ENCODE results near the gene CREB3L2.
"Not testable (repeated sequence)": the region's sequence is repeated elsewhere in the genome, so short reads cannot be mapped to it uniquely, and the experiment has no call there.

Gene CREB3L2

DNA sequence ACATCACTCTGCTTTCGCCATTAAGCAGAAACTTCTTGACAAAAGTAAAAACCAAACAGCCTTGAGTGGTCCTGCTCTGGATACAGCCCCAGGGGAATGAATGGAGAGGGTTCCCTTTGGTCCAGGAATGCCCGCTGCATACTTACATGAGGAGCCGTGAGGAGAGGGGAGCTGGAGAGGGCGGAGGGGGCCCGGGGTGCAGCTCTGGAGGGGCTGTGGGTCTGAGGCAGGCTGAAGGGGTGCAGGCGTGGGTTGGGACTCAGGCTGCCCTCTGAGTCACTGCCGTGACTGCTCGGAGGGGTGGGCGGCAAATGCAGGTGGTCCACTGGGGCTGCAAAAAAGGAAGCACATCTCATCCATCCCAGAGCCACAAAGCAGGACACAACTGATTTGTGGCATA lies 93.8 kb downstream of the CREB3L2 start:
- no peak for DNase-seq

DNA sequence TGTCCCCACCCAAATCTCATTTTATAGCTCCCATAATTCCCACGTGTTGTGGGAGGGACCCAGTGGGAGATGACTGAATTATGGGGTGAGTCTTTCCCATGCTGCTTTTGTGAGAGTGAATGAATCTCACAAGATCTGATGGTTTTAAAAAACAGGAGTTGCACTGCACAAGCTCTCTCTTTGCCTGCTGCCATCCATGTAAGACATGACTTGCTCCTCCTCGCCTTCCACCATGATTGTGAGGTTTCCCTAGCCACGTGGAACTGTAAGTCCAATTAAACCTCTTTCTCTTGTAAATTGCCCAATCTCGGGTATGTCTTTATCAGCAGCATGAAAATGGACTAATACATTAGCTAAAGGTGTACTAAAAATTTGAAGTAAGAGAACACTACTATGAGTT lies 95.2 kb downstream of the CREB3L2 start:
- DNase-seq, result not testable (repeated sequence)

DNA sequence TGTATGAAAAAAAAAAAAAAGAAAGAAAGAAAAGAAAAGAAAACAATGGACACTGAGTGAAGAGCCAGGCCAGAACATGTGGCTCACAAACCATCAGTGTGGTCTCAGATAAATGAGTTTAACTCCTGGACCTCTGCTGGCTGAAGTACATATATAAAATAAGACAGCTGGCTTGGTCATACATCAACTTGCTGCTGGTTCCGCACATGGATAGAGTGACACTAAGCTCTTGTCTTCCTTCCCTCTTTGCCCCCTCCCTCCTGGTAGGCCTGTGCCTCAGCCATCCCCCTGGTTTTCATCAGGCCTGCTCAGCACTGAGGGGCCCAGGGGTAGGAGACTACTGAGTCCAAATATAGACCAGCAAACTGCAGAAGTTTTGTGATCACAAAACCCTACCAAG lies 97.1 kb downstream of the CREB3L2 start:
- DNase-seq, result no peak

DNA sequence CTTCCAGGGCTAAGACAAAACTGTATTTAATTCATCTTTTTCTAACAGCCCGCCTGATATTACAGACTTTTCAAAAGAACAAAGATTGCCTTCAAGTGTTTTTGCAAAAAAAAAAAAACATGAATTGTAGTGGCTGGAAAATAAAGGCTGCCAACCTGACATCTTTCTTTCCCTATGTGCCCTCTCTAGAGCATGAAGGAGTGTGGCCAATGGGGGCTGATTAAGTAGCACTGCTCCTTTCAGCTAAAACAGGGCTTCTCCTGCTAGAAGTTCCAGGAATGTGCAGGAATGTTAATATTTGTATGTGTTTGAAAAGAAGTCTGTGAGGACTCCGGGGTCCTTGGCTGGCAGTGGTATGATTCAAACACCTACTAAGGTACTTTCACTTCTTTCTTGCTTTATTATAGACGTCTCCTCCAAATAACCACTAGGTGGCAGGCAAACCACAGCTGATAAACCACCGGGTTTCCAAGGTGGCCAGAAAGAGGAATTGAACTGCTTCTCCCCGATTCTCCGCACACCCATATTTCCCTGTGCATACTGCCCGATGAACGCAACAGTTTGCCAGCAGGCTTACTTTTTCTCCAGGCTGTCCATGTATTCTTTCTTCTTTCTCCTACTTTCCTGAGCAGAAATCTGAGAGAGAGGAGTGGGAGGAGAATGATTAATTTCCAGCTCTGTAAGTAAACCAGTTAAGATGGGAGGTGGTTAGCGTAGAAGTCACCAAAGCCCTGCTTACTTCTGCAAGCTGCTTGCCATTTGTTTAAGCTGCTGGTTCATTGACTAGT lies 98.3 kb downstream of the CREB3L2 start:
- DNase-seq, result peak in 49 of 56 donors; percentile 8 to 81 (median 51)

DNA sequence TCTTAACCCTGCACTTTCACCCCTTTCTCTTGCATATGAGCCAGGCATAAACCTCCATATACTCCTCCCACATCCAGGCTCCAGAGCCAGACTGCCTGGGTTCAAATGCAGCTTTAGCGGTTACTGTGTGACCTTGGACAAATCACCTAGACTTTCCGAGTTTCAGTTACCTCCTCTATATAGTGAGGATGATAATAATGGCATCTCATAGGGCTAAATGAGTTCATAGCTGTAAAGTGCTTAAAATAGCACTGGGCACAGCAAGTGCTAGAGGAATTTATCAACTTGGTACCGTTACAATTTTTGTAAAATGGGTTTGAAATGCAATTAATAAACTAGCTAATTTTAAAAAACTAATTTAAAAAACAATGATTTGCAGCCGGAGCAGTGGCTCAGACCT lies 101.7 kb downstream of the CREB3L2 start:
- no peak for DNase-seq

DNA sequence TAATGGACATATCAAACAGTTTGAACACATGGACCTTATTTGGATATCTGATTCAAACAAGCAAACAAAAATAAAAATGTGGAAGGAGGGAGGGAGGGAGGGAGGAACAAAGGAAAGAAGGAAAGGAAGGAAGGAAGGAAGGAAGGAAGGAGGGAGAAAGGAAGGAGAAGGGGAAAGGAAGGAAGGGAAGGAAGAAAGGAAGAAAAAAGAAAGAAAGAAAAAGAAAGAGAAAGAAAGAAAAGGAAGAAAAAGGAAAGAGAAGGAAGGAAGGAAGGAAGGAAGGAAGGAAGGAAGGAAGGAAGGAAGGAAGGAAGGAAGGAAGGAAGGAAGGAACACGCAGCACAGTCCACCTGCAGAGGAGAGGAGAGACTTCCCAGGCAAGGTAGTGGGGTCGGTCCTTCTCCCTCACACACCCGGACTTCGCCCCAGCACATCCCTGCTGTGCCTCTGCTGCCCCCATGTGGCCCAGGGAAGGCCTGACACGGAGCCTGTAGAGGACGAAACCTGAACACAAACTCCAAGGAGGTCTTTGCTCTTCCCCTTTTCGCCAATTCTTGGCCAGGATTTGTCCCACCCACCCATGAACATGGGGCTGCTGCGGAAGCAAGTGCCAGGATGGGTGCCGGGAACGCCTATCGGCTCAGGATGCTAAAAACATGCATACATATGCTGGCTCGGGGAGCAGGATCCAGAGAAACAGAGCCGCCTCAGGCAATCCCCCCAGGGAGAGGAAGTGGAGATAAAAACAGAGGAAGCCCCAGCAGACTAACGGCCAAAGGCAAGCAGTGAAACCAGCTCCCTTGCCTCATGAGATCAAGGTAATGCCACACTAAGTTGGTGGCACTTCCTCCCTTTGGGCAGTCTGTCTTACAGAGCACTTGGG lies 102.8 kb downstream of the CREB3L2 start:
- peak in 53 of 56 donors; percentile 17 to 91 (median 57) for DNase-seq

DNA sequence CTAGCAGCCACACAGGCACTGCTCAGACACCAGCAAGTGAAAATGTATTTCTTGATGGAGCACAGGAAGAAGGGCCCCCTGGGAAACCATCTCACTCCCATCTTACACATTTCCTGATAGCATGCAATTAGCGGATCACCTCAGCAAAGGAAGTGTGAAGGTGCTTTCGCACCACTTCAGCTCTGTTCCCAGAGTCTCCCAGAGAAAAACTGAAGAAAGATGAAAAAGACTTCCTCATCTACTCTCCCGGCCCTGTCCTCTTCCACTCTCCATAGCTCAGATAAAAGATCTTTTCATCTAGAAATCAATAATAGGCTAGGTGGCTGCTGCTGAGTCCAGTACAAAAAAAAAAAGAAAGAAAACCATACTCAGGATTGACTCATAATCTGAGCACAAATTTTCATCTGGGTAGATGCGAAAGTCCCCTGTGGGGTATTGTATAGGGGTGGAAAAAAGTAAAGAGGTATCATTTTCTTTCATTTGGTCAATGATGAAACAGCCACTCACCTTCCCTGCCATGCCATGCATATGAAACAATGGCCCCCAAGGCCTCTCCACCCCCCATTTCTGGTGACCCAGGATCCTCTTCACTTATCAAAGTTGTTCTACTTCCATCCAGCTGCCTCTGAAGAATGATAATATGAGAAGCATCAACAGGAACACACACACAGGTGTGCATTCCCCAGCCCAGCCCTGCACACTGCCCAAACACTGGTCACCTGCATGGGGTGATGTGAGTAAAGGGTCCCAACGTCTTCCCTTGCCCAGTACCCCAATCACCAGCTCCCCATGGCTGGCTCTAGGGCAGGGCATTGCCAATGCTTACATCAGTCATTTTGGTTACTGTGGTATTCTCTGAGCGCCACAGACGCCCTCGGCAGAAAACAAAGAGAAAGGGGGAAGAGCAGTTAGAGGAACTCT lies 106.3 kb downstream of the CREB3L2 start:
- no peak for DNase-seq

DNA sequence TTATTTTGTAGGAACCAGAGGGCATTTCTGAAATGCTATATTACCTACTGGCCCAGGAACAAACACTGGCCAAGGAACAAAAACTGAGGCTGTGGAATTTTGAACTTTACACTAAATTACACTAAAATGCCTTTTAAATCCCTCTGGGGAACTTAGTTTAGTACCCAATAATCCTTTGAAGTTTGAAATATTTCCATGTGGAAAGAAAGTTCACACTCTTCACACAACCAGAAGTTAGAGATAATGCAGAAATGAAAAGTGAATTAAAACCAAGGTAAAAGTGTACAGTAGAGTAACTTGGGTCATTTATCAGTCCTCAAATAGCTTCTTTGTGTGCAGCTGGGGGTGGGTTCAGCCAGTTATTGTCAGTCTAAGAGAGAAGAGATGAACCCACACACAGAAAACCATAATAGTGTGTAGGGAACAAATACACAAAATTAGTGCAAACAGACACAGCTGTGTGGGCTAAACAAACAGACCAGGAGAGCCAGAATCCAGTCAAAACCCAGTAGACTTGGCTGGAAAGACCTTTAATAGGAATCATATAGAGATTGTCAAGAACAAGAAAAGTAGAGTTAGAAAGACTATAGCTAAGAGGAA lies 108.6 kb downstream of the CREB3L2 start:
- DNase-seq, result no peak

DNA sequence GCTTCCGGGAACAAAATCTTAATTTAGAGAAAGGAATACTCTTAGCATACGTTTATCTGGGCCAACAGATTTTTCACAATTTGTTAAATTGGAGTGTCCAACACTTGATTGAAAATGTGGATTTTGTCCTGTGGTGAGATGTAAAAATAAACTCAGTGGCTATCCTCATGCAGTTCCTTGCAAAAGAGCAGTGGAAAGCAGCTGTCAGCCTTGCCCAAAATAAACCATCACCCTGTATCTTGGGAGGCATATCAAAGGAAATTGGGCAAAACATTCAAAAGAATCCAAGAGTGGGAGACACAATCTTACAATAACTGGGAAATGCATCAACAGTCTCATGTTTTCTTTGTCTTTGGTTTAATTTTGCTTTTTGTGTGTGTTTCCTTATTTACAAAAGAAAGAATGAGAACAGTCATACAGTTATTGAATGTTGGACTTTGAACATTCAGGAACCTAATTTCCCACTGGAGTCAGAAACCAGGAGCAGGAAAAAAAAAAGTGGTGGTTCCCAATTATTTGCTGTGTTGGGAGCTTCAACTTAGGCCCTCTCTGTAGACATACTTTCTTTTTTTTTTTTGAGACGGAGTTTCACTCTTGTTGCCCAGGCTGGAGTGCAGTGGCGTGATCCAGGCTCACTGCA lies 110.8 kb downstream of the CREB3L2 start:
- DNase-seq, result no peak

DNA sequence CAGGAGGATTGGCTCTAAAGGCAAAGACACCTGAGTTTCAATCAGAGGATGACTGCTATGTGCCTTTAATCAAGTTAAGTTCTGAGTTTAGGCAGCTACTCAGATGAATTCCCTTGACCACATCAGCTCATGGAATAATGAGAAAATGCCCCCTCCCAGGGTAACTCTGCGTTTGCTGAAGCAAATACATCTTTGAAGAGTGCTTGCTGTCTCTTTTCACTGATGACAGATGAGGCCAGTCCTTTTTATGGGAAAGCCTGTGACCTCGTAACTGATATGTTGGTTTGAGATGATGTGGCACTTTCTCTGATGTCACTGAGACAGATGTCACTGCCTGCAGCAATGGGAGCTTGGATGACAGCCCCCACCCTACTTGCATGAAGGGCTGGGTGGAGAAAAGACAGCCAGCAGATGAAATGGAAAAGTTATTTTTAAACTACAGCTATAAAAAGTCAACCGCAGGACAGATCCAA lies 111.4 kb downstream of the CREB3L2 start:
- DNase-seq, result no peak

DNA sequence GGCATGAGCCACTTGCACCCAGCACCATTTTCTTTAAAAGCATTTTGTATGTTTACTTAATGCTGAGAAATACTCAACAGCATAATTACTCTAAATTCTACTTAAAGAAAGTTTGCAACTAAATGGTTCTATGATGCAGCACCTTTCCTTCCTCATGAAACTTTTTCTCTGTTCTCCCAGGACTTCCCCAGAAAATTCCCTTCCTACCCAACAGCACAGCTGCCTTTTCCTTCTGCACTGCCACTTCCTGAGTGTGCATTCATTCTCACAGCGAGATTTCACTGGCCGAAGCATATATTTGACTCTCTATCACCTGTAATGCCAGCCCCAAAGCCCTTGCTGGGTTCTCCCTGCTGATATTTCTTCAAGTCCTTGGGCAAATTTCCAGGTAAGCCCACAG lies 113.6 kb downstream of the CREB3L2 start:
- no peak for DNase-seq

DNA sequence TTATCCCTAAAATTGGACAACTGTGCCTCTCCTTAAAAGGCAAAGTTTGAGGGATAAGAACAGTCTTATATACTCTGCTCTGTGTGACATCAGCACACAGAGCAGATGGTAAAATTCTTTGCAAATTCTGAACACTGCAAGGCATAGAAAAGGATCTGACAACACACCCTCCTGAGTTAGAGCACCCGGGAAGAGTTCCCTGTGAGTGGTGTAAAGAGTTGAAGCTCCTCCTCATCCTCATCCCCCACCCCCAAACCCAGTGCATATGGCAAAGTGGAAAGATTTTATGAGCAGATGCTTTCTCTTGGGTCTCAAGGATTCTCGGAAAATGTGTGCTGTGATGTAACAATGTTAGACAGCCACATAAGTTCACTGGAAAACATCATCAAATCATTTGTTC lies 115.1 kb downstream of the CREB3L2 start:
- no peak for DNase-seq

DNA sequence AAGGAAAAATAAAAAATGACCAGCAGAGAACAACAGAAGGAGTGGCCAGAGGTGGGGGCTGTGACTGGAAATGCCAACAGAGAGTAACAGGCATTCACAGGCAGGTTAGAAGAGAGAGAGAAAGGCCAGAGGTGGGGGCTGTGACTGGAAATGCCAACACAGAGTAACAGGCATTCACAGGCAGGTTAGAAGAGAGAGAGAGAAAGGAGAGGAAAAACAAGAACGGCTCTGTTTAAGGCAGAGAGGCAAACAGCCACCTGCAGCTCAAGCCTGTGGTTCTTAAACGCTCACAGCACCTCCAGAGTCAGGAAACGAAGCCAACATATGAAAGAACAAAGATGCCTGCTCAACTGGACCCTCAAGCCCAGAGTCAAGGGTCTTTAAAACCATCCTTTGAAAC lies 115.6 kb downstream of the CREB3L2 start:
- no peak for DNase-seq

DNA sequence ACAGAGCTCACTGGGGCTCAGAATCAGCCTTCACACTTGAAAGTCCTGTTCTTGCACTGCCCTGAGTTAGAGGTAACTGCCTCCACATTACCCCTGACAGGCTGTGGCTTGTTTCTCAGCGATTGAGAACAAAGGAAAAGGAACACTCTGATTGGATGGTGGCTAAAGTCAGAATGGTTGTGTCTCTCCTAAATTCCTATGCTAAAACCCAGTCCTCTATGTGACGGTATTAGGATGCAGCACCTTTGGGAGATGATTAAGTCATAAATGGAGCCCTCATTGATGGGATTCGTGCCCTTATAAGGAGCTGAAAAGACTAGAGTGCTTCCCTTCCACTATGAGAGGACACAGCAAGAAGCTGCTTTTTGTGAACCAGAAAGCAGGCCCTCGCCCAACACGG lies 116.2 kb downstream of the CREB3L2 start:
- DNase-seq, result no peak

DNA sequence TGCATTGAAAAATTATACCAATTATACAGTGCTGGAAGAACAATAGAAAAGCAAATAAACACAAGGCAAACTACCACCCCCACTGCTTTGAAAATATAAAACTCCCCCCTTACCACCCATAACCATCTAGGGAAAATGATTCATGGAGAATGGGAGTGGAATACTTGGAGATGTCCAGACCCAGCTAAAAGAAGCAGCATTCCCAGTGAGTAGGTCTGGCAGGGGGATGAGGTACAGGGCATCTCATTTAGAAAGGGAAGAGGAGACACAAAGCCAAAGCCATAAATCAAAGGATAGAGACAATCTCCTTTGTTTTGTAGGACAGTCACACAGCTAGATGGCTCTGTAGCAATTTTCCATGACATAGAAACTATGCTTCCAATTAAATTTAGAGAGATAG lies 119.1 kb downstream of the CREB3L2 start:
- no peak for DNase-seq

DNA sequence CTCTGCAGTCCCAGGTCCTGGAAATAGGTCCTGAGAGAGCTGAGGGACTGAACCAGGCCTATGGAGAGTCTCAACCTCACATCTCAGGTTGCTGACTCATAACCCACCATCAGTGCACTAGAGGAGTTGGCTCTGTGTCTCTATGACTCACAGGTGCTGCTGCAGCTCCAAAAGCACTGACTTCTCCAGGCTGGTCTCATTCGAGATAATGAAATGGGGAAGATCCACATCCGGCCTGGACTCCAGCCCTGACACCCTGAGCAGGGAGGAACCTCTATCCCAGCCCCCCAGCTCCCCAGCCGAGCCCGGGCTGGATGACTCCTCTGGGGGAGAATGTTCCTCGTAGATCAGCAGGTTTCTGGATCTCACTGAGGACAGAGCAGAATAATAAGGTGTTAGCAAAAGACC lies 119.6 kb downstream of the CREB3L2 start:
- no peak for DNase-seq

DNA sequence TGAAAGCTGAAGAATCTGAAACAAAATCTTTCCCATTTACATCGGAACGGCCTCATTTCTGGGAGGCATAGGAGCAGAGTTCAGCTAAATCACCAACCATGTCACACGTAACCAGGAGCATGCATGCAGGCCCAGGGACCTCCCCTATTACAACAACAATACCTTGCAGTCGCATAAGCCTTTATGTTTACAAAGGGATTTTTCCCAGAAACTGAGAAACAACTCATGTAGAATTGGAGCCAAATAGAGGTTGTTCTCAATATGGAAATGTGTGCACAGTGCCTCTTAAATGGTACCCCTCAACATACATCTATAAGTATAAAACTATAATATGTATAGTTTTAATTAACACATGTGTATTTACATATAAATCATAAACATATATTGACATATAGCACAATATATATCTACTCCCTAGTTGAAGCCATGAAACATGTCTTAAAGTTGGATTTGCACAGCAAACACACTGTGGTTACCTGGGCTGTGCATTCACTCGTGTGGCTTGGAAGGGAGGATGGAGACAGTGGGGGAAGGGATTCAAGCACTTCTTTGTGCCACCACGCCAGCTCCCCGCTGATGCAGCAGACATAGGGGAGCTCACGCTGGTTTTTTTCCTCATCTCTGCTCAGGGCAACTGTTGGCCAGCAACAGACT lies 120.2 kb downstream of the CREB3L2 start:
- DNase-seq, result no peak

DNA sequence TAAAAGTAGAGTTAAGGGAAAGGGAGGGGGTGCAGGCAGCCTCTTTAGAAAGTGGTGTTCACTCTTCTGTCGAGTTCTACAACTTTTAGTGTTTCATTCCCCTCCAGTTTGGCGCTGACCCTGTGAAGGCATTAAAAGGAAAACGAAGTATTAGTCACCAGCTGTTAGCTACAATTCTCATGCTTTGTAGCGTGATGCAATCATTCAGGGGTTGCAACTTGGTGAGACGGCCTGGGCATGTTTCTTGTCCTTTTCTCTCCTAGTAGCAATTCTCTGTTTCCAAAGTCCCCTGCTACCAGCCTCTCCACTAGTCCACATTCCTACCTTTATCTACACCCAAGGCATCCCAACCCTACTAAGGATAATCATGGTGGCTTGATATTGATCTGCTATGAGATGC lies 121.5 kb downstream of the CREB3L2 start:
- no peak for DNase-seq

DNA sequence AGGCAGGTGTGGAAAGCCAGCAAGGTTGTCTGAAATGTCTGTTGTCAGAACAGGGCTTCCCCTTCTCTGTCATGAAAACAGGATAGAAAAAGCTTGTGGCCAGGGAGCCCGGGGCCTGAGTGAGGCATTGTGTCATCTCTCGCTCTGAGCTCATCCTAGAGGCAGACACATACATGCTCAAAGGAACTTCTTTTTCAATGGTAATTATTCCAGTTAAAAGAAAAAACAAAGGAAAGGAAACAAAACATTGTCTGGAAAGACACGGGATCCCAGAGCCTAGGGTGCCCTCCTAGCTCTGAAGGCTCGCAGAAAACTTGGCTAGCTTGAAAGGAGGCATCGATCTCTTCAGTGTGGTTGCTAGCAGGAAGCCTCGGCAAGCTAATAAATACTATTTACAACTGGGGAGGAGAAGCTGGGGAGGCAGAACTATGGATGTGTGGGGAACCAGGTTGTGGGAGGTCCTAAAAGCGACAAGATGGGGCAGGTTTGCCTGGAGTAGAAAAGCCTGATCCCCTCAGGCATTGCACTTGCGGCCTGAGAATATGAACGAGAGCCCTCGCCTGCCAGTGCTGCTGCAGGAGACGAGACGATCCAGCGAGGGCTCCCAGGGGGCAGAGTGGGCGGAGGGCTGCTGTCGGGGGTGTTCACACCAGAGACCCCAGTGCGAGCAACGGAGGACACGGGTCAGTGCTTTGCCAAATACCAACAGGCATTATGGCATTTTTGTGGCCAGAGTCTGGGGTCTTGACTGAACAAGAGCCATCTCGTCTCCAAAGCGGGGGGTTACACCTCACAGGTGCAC lies 122.3 kb downstream of the CREB3L2 start:
- peak in 3 of 56 donors; percentile 3 to 12 (median 11) for DNase-seq
